Daoy (cell line): ENCODE results near the gene PLD4. TPM values are rescaled to one million over a fixed set of nuclear protein-coding genes. Genes with fewer than 3 reads are reported as not detected.

Experiments
- DNase-seq: peaks from one replicate; pipeline ENCODE4 v3.0.0-alpha.2; 2015; ENCODE audit warnings: low read depth
- total RNA-seq: library from RNA; depleted of rRNA; stranded (reverse); fragments of >200 nt; shearing (Covaris generic); gene quantifications from 2 replicates; pipeline ENCODE4 v1.2.3, GENCODE V29; 2014

The PLD4 gene
- total RNA-seq, 1 experiment from 2014 or later: not detected

- DNase-seq: no peak
These were observed 31.7 kb downstream of the PLD4 start for GRCh38 chr14:104956290-104956890.

DNA sequence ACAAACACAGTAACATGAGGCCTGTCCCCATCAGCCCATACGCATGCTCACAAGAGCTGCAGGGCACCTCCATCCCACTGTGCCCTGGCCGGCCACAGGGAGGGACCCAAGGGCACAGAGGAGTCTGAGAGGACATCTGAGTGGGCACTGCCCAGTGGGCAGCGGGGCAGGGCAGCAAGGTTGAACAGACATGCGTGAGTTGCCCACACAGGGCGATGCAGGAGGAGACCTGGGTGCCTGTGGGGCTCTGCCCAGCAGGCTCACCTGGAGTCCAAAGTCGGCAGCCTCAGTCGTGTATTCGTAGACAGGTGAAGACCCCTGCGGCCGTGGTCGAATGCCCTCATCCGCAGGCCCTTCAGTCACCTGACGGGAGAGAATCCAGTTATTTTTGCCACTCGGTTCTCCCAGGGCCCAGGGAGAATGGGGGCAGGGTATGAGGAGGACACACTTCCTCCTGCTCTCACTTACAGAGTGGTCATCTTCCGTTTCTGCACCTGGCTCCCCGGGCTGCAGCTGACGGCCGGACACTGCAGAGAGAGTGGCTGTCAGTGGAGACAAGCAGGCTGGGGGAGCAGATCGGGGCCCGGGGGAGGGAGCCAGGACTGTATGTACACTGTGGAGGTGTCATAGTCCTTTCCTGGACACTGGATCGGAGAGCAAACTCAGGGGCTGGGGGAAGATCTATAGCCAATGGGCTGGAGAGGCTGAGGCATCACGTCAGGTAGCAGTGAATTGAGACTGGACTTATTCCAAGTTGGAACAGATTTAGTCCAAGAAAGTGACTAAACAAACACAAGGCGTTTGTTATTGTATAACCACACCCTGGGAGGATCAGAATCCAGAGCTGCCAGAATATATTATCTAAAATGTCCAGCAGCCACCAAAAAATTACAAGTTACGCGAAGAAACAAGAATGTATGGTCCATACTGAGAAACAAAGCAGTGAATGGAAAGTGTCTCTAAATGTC is 32.8 kb downstream of the PLD4 start:
- DNase-seq: no peak

GRCh38 chr14:104964546-104964945 is 39.9 kb downstream of the PLD4 start:
- DNase-seq: no peak

DNA sequence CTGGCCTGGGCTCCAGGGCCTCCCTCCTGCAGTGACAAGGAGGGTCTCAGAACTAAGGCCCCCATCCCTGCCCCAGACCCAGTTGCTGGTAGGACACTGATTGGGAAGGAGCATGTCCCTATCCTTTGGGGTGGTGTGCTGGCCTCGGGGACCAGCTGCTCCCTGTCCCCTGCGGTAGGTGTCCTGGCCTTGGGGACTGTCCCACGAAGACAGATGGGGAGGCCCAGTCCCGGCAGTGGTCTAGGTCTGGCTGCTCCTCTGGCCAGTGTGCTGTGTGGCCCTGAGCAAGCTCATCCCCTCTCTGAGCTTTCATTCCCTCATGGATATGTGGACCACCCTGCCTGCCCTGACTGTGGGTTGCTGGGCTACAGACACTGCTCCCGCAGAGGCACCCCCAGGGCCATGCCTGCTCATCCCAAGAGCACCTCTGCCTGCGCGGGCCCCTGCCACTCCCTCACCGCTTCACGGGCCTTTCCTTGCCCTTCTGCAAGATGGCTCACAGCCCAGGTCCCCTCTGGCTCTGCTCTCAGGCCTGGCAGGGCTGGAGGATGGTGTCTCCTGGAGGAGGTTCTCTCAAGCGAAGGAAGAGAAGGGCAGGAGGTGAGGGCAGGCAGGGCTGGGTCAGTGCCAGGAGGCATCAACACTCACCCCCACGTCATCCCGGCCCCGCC is 41.0 kb downstream of the PLD4 start:
- no peak for DNase-seq

GRCh38 chr14:104966261-104966865 is 41.7 kb downstream of the PLD4 start:
- DNase-seq: no peak

DNA sequence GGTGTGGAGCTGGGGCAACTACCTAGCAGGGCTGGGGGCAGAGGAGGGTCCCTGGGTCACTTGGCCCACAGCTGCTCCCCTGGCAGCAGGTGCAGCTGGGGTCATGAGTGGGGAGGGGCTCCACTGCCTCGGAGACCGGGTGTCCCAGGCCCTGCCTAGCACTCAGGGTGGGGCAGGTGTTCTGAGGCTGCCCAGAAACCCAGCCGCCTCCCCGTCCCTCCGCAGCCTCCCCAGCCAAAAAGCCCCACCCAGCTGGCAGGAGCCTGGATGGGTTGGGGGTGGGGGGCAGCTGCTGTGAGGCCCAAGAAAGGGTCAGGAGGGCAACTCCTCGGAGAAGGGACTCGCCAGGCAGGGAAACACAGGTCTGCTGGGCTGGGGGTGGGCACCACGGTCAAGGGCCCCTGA is 42.3 kb downstream of the PLD4 start:
- no peak for DNase-seq

DNA sequence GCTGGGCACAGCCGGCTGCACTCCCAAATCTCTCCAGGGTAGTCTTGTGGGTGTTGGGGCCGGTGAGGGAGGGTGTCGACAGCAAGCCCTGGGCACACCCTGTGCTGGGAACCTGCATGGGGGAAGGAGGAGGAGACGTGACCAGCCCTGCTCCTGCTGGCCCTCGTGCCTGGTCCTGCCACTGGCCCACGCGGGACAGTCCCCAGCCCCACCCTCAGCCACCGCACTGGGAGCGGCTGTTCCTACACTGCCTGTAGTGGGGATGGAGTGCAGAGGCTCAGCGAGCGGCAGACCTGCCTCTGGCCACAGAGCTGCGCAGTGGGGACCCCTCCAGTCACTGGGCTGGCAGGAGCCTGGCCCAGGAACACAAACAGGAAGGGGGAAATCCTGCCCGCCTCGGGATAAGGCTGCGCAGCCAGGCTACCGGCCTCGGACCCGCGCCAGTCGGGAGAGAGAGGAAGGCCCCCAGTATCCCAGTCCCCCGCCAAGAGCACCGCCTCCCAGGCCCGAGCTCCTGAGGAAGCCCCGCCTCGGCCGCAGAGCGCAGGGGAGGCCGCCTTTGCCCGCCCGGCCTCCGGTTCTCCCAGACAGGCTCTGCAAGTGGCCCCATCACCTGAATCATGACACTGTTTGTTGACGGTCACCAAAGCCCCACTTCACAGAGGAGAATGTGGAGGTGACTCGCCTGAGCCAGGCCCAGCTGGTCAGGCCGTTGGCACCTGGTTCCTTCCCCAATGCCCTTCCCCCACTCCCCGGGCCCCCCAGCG is 42.9 kb downstream of the PLD4 start:
- DNase-seq: peak; percentile 53

GRCh38 chr14:104968153-104968527 is 43.5 kb downstream of the PLD4 start:
- peak; percentile 82 for DNase-seq

- DNase-seq: peak; percentile 54
These were observed 44.1 kb downstream of the PLD4 start for GRCh38 chr14:104968541-104969401.

GRCh38 chr14:104969741-104970230 is 45.1 kb downstream of the PLD4 start:
- no peak for DNase-seq

DNA sequence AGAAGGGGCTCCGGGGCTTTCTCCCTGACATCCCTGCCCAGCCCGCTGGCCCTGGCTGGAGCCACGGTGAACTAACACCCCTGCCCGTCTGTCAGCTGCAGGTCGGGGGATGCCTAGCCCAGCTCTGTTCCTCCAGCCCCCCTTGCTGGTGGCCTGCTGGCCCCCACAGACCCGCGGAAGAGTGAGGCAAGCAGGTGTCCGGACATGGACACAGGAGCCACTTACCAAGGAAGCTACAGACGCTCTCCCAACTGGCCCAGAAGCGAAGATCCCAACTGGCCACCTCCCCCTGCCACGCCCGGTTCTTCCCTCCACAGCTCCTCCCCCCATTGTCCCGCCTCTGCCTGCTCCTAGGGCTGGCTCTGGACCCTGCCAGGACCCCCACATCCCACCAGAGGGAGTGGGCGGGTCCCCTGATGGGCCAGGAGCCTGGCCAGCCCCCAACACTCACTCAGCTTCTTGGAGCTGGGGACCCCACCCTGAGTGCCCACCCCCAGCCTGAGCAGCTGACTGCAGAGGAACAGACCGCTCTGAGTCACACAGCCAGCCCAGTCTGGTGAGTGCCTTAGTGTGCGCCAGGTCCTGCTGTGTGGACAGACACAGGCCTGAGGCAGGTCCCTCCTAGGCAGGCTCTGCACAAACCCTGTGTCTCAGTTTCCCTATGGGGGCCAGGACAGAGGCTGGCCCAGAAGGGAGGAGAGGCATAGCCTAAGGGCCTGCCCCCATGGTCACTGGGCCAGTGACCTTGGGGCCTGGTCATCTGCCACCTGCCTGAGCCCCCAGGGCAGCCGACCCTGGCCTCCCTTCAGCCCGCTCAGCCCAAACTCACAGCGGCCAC is 45.8 kb downstream of the PLD4 start:
- peak; percentile 97 for DNase-seq

DNA sequence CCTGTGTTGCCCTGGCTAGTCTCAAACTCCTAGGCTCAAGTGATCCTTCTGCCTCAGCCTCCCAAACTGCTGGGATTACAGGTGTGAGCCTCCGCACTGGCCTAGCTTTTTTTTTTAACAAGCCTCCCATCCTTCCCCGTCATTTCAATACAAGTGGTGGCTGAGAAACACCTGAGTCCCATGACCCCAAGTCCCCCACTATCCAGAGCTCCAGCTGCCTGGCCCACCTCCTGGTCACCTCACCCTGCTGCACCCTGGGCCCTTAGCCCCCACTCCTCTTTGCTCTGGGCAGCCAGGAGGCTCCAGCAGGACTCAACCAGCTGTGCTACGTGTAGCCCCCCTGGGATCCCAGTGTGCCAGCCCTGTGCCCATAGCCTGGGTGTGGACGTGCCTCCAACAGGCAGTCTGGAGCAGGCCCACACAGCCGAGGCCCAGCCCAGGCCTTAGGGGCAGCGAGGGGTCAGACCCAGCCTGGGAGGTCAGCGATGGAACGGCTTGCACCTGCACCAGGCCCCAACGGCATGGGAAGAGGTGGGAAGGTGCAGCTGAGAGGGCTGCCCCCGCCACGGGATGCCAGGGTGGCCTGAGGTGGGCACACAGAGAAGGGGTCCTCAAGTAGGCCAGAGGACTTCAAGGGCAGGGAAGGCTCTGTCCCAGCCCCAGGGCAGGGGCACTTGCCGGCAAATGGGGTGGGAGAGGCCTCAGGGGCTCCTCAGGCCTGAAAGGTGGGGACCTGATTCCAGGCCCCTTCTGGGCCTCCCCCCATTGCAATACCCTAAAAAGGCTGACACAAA is 47.0 kb downstream of the PLD4 start:
- no peak for DNase-seq

GRCh38 chr14:104972301-104973134 is 47.8 kb downstream of the PLD4 start:
- peak; percentile 90 for DNase-seq

DNA sequence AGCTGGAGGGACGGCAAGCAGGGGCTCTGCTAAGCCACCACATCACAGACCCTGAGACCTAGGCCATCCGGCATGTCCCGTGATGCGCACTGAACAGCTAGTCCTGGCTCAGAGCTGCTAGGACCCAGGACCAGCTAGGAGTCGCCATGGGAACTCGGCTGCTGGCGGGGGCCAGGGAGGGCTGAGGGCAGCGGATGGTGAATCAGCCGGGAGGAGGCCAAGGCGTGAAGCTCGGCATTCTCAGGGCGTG is 48.4 kb downstream of the PLD4 start:
- peak; percentile 100 for DNase-seq

GRCh38 chr14:104973385-104974145 is 48.9 kb downstream of the PLD4 start:
- no peak for DNase-seq

DNA sequence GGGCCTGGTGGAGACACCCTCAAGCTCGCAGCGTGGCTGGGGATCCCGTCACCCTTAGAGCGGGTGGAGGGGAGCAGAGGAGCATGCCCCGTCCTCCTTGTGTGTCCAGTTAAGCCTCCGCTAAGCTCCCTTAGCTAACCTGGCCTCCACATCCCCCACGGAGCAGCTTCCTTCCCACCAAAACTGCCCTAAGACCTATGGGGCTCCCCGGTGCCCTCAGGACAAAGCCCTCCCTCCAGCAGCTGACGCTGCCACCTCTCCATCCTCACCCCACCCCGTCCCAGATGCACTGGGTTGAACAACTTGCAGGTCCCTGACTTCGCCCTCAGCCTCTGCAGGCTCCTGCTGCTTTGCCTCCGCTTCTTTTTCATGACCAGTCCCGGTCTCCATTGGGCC is 49.5 kb downstream of the PLD4 start:
- DNase-seq: peak; percentile 20
